ENCODE data around the gene KCNJ15.

GRCh38 chr21:38323721-38324531, 67.1 kb downstream of the KCNJ15 start:
- TF ChIP-seq, protein P1, sequence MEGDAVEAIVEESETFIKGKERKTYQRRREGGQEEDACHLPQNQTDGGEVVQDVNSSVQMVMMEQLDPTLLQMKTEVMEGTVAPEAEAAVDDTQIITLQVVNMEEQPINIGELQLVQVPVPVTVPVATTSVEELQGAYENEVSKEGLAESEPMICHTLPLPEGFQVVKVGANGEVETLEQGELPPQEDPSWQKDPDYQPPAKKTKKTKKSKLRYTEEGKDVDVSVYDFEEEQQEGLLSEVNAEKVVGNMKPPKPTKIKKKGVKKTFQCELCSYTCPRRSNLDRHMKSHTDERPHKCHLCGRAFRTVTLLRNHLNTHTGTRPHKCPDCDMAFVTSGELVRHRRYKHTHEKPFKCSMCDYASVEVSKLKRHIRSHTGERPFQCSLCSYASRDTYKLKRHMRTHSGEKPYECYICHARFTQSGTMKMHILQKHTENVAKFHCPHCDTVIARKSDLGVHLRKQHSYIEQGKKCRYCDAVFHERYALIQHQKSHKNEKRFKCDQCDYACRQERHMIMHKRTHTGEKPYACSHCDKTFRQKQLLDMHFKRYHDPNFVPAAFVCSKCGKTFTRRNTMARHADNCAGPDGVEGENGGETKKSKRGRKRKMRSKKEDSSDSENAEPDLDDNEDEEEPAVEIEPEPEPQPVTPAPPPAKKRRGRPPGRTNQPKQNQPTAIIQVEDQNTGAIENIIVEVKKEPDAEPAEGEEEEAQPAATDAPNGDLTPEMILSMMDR (IDR thresholded peaks at IDR 0.05 in 8 of 11, conservative IDR thresholded peaks at IDR 0.05 in 3 of 11) = no peak
- TF ChIP-seq POLR2AphosphoS5 (IDR thresholded peaks at IDR 0.05) = no peak

Measured in spleen (tissue), 7 donors.